Measurements from ENCODE around the gene HMG20A.
"Not testable (repeated sequence)": the region's sequence is repeated elsewhere in the genome, so short reads cannot be mapped to it uniquely, and the experiment has no call there.

HMG20A gene

GRCh38 chr15:77420610-77421369 is at the start of gene HMG20A:
Gene HMG20A, plus strand, starts transcription at chr15:77420888. Its CDS starts 37,520 bp downstream, at chr15:77458408.
- DNase-seq (ENCODE audit: low read depth) = peak; percentile 22

DNA sequence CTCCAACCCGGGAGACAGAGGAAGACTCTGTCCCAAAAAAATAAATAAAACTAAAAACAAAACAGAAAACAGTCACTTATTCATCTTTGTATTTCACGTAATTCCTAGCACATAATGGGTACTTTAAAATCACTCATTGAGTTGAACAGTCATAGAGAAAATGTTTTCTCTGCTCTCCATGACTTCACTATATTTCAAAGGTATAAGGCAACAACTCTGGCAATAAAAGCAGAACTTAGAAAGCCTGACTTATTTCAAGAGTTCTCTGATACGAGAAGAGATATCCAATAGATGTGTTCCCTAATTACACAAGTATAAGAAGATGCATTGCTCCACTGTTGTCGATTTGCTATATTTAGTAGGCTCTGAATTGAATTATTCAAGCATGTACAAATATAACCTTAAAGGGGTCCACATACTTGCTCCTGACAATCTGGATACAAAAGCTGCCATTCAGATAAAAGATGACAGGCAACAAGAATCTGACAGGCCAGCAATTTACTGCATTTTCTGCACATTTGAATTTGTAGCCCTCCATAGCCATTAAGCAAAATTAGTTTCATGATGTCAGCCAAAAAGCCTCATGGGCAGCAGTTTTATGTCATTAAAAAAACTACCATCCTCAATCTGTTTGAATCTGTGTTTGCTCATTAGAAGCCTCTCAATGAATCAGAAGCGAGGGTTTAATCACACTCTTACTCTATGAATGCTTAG is 48.7 kb upstream of the HMG20A start:
- DNase-seq (ENCODE audit: low read depth) = no peak

DNA sequence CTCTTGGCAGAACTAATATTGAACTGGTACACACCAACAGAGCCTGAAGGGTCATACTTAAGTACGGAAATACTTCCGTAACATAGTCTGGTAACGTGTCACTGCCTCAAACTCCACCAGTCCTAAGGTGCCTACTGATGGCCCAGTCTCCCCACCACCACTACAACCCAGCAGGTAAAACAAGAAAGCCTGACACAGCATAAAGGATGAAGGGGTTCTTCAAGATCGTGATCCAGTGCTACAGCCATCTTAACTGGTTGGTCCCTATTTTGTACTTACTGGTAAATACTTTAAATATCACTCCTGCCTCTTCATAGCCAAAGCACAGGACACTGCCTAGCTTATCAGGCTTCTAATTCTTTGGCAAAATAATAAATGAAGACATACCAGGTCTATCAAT is 47.2 kb upstream of the HMG20A start:
- no peak for DNase-seq (ENCODE audit: low read depth)

GRCh38 chr15:77375133-77375532 is 45.6 kb upstream of the HMG20A start:
- no peak for DNase-seq (ENCODE audit: low read depth)

DNA sequence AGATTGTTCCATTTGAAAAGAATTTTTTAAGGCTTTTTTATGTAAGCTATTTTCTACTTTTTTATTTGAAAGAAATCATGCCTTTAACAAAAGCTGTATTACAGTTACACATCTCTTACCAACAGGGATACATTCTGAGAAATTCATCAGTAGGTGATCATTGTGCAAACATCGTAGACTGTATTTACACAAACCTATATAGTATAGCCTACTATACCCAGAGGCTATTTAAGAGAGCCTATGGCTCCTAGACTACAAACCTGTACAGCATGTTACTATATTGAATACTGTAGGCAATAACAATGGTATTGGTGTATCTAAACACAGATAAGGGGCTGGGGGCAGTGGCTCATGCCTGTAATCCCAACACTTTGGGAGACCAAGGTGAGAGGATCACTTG is 43.9 kb upstream of the HMG20A start:
- no peak for DNase-seq (ENCODE audit: low read depth)

DNA sequence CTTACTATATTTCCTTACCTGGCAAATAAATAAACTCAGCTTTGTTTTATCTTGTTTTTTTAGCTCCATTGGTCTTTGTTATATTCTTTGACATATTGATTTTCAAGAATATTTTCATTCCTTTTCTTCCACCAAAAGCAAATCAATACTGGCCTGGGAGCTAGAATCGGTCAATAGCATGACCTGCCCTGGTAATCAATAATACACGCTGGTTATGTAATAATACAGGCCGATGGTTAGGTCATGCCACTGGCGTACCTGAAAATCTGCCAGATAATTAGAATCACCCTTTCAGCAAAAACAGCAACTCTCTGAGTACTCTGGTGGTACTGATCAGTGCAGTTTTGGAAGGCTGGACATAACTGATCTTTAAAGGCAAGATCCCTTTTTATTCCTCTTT is 40.7 kb upstream of the HMG20A start:
- DNase-seq (ENCODE audit: low read depth) = no peak

DNA sequence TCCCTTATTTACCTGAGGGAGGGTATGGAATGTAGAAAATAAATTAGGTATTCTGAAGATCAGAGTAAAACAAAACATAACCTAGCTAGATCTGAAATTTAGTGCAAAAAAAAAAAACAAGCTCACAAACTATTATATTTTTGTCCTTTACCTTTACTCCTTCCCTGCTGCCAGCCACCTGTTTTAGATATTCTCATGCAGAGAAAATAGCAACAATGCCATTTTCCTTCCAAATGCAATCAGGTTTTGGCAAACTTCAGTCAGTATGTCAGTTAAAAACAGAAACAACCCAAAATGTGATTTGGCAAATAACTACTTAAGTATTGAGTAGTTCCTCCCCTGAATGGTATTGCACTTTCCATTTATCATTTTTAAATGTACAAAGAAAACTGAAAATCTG is 36.6 kb upstream of the HMG20A start:
- no peak for DNase-seq (ENCODE audit: low read depth)

DNA sequence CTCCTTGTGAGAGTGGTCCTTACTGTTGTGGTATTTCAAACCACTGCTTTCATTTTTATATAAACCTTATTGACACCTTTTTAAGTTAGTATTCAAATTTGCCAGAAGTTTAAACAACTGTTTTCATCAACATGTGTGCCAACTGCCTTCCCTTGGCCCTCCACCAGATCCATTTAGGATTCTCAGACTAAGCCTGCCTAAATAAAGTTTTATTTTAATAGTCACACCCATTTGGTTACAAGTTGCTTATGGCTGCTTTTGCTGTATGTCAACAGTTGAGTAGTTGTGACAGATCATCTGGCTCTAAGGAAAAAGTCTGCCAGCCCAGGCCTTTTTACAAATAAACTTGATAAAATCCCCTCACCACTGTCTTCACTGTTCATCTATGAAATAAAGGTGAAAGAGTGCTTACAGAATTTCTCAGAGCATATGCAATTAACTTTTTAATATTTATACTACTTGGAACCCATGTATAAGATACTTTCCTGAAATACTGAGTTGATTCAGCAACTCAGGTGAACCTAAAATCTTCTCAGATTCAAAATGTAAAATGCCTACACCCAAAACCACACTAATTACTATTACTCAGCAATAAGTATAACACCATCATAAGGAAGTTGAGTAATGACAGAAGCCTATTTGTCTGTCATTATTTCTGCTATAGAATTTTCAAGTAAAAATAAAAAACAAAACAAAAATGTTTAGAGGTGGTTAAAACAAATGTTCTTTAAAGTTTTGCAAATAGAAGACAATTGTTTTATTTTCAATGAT is 35.9 kb upstream of the HMG20A start:
- no peak for DNase-seq (ENCODE audit: low read depth)

GRCh38 chr15:77386626-77387025 is 34.1 kb upstream of the HMG20A start:
- no peak for DNase-seq (ENCODE audit: low read depth)

- DNase-seq (ENCODE audit: low read depth) = no peak
Observed at GRCh38 chr15:77387365-77388105, 33.2 kb upstream of the HMG20A start.

GRCh38 chr15:77391372-77391951 is 29.2 kb upstream of the HMG20A start:
- DNase-seq (ENCODE audit: low read depth) = no peak

DNA sequence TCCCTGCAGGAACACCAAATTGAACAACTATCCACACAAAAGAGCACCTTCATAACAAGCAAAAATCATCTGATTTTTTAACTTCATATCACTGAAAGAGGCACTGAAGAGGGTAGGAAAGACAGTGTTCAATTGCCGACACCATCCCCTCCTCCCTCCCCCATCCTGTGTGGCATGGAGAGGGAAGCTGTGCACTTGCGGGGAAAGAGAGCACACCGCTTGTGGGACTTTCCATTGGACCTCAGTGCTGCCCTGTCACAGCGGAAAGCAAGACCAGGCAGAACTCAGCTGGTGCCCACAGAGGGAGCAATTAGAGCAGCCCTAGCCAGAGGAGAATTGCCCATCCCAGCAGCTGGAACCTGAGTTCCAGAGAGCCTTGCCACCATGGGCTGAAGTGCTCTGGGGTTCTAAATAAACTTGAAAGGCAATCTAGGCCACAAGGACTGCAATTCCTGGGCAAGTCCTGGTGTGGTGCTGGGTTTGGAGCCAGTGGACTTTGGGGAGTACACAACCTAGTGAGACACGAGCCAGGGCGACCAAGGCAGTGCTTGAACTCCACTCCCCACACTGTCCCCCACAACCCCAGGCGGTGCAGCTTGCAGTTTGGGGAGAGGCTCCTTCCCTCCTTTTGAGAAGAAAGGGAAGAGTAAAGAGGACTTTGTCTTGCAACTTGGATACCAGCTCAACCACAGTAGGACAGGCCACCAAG is 27.8 kb upstream of the HMG20A start:
- no peak for DNase-seq (ENCODE audit: low read depth)

DNA sequence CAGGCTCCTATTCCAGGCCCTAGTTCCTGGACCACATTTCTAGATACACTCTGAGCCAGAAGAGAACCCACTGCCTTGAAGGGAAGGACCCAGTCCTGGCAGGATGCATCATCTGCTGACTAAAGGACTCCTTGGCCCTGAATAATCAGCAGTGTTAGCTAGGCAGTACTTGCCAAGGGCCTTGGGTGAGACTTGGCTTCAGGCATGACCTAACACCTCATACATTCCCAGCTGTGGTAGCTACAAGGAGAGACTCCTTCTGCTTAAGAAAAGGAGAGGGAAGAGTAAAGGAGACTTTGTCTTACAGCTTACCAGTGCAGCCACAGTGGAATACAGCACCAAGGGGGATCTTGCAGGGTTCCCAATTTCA is 27.2 kb upstream of the HMG20A start:
- DNase-seq (ENCODE audit: low read depth) = no peak

- no peak for DNase-seq (ENCODE audit: low read depth)
Observed at GRCh38 chr15:77395013-77395774, 25.5 kb upstream of the HMG20A start.

DNA sequence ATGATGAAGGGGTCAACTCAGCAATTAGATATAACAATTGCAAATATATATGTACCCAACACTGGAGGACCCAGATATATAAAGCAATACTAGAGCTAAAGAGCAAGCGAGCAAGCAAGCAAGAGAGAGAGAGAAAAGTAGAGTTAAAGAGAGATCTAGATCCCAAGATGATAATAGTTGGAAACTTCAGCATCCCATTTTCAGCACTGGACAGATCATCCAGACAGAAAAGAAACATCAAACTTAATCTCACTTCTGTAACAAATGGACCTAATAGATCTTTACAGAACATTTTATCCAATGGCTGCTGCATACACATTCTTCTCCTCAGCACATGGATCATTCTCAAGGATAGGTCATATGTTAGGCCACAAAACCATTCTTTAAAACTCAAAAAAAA is 24.0 kb upstream of the HMG20A start:
- no peak for DNase-seq (ENCODE audit: low read depth)

DNA sequence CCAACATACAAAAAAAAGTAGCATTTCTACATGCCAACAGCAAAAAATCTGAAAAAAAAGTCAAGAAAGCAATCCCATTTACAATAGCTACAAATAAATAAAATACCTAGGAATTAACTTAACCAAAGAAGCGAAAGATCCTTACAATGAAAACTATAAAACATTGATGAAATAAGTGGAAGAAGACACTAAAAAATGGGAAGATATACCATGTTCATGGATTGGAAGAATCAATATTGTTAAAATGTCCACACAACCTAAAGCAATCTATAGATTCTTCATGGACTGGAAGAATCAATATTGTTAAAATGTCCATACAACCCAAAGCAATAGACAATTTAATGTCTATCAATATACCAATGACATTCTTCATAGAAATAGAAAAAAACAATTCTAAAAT is 21.8 kb upstream of the HMG20A start:
- no peak for DNase-seq (ENCODE audit: low read depth)

DNA sequence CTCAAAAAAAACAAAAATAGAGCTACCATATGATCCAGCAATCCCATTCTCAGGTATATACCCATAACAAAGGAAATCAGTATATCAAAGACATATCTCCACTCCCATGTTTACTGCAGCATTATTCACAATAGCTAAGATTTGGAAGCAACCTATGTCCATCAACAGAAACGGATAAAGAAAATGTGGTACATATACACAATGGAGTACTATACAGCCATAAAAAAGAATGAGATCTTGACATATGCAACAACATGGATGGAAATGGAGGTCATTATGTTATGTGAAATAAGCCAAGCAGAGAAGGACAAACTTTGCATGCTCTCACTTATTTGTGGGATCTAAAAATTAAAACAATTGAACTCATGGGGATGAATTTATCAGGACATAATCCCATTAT is 20.4 kb upstream of the HMG20A start:
- DNase-seq (ENCODE audit: low read depth) = no peak

DNA sequence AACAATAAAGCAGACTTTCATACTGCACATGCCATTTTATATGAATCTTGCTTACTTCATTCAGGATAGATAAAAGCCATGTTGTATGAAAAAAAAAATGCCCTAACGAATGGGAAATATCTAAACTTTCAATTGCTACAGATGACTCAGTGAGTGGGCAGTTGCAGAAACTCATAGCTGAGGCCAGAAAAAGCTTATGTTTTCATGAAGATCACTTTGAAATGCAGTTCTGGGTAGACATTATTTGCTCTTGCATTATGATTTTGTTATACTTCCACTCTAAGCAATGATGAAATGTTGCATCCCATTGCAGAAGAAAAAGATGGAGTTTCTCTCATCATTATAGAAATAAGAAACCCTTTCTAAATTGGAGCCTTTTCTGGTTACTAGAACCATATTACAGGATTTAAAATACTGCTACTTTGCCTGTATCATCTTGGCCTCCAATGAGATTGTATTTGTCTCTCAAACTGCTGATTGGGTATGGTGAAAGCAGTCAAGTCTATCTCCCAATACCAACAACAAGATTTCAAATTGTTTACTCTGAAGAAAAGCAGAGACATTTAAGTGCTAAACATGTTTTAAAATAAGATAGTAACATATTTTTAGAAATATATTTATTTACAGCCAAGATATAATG is 17.8 kb upstream of the HMG20A start:
- no peak for DNase-seq (ENCODE audit: low read depth)

DNA sequence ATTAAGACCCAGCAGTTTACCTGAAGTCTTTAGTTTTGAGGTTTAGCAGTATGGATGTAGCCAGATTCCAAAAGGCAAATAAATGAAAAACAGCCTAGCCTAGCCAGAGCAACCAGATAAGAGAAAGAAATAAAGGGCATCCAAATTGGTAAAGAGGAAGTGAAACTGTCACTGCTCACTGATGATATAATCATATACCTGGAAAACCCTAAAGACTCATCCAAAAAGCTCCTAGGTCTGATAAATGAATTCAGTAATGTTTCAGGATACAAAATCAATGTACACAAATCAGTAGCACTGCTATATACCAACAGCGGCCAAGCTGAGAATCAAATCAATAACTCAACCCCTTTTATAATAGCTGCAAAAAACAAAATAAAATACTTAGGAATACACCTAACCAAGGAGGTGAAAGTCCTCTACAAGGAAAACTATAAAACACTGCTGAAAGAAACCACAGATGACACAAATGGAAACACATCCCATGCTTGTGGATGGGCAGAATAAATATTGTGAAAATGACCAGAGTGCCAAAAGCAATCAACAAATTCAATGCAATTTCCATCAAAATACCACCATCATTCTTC is 14.4 kb upstream of the HMG20A start:
- not testable (repeated sequence) for DNase-seq (ENCODE audit: low read depth)

DNA sequence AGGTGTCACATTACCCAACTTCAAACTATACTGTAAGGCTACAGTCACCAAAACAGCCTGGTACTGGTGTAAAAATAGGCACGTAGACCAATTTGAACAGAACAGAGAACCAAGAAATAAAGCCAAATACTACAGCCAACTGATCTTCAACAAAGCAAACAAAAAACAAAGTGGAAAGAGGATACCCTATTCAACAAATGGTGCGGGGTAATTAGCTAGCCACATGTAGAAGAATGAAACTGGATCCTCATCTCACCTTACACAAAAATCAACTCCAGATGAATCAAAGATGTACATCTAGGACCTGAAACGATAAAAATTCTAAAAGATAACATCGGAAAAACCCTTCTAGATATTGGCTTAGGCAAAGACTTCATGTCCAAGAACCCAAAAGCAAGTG is 13.8 kb upstream of the HMG20A start:
- DNase-seq (ENCODE audit: low read depth) = no peak
